ENCODE data around the gene NFS1. TPM values are rescaled to one million over a fixed set of nuclear protein-coding genes. Genes with fewer than 3 reads are reported as not detected.

NFS1 gene
- total and polyA plus RNA-seq, 2 donors (not counting 1 experiment from before 2014, with no cell fraction given), result 29.0 to 30.6 TPM

DNA sequence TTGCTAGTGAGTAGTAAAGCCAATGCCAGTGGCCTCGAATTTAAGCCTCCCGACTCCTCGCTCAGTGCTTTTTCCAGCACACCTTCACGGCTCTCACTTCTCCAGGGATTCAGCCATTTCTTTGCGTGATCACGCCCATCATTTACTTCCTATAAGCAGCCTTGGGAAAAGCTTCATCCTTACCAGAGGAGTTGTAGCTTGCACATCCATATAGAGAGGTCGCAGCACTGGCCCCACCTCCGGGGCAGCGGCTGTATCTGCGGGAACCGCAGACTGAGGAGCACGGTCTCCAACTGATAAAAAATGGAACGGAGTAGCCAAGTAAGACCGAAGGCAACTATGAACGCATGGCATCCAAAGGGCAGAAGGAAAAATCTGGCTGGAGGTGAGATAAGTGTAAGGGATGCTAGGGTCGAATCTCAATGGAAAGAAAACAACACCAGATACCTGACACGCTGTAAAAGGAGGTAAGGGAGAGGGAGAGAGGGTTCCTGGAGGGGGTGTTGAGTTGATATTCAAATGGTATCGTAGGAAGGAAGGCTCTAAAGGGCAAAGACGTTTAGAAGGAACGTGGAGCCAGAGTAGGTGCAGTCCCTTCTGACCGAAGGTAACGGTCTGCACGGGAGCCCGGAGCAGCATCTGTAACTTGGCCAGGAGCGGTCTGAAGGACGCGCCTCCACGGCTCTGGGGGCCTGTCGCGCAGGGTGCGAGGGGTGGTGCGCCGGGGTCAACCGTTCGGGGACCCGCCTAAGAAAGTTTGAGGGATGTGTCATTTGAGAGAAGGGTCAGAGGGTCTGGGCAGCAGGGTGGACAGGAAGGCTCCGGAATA is 640 bp downstream of the NFS1 start:
- Mint-ChIP-seq H3K4me1 (peaks cover 33% of the 10 kb centered on the region), H3K4me3 (peak overlapping the region; percentile 85), H3K27ac (peak overlapping the region; percentile 97), H3K27me3 (no peaks in the 10 kb centered on the region), H3K9me3 (ENCODE audit: insufficient read depth) (no peaks in the 10 kb centered on the region)
- H3K36me3 ChIP-seq (replicated peaks in 1 of 2; ENCODE audit: control extremely low read depth in 1 of 2, control insufficient read depth in 1 of 2, extremely low read depth in 1 of 2, insufficient read depth in 2 of 2, low read length in 1 of 2), result peaks cover 6 to 24% of the 10 kb centered on the region in 2 experiments
- intact Hi-C loops (cut with micrococcal nuclease), result loop anchor here (1.0 to 5.0 kb wide), 7 partner anchors 34 to 244 kb away; partner anchors contain the start of genes CEP250, CPNE1, PHF20 and RBM12
- ChIA-PET POLR2A (interaction anchor here (0.7 to 2.4 kb wide), 4 partner anchors 26 to 44 kb away, joined by 3 to 18 read pairs (median 6); partner anchors contain the start of genes CPNE1, RBM12 and RBM39), CTCF (interaction anchor here (1.0 to 2.0 kb wide), 7 partner anchors 11 to 235 kb away, joined by 3 to 10 read pairs (median 4); partner anchors contain the start of gene RBM39)
- no peaks in the 10 kb centered on the region for H3K27me3 ChIP-seq (replicated peaks in 1 of 4; ENCODE audit: control extremely low read depth in 1 of 4, control insufficient read depth in 3 of 4, insufficient read depth in 4 of 4, low read length in 3 of 4)
- H4K20me1 ChIP-seq (ENCODE audit: control insufficient read depth, insufficient read depth, low read length, poor library complexity, severe bottlenecking), result peaks cover 6% of the 10 kb centered on the region
- peak overlapping the region; percentile 39 to 96 for H3K27ac ChIP-seq (ENCODE audit: low read length in 2 of 2)
- WGBS (ENCODE audit: insufficient coverage), result 10% methylated on average over 34 of the region's 37 CpGs
- H3K4me2 ChIP-seq (replicated peaks; ENCODE audit: low read depth, low read length, poor library complexity, severe bottlenecking), result peak overlapping the region; percentile 99
- peaks cover 17 to 23% of the 10 kb centered on the region in 2 donors for H3K4me1 ChIP-seq (ENCODE audit: control insufficient read depth in 2 of 2, insufficient read depth in 2 of 2, low read length in 2 of 2)
- H3K79me2 ChIP-seq (ENCODE audit: control insufficient read depth, insufficient read depth, low read length), result peaks cover 18% of the 10 kb centered on the region
- peak; percentile 26 for ATAC-seq (ENCODE audit: low read depth)
- TF ChIP-seq EZH2 (IDR thresholded peaks at IDR 0.05; ENCODE audit: borderline replicate concordance, insufficient read depth, low read depth, low read length, poor library complexity, severe bottlenecking) (no peak), CTCF (IDR thresholded peaks at IDR 0.05) (peak; percentile 9)
- H3K9me3 ChIP-seq (ENCODE audit: control extremely low read depth in 1 of 3, control insufficient read depth in 2 of 3, insufficient read depth in 1 of 3, low read length in 2 of 3), result no peaks in the 10 kb centered on the region
- DNase-seq, result no peak
- peak overlapping the region; percentile 69 to 98 (median 91) for H3K4me3 ChIP-seq (ENCODE audit: control extremely low read depth in 1 of 5, extremely low read depth in 1 of 5, insufficient read depth in 1 of 5, low read depth in 2 of 5, low read length in 4 of 5)
- H2AFZ ChIP-seq (ENCODE audit: insufficient read depth, low read depth, low read length, poor library complexity, severe bottlenecking), result peak overlapping the region; percentile 100
- H3K9ac ChIP-seq (ENCODE audit: low read length), result peak overlapping the region; percentile 100
